GM19025 (cell line): ENCODE data around the gene AZIN2.
A peak's percentile ranks its signal among the peaks of the same experiment; 100 is the strongest.
"Not testable (repeated sequence)": the region's sequence is repeated elsewhere in the genome, so short reads cannot be mapped to it uniquely, and the experiment has no call there.

Experiments used
- ATAC-seq: cut with Tn5 transposase; IDR thresholded peaks from one replicate; pipeline ENCODE4 v1.9.1; 2021; ENCODE audit warnings: mild to moderate bottlenecking, low read depth, moderate library complexity; ENCODE audit not compliant: unreplicated experiment

Gene AZIN2

GRCh38 chr1:33092438-33092837 is 11.5 kb downstream of the AZIN2 start:
- no peak for ATAC-seq

GRCh38 chr1:33093004-33093403 is 12.1 kb downstream of the AZIN2 start:
- ATAC-seq = no peak

DNA sequence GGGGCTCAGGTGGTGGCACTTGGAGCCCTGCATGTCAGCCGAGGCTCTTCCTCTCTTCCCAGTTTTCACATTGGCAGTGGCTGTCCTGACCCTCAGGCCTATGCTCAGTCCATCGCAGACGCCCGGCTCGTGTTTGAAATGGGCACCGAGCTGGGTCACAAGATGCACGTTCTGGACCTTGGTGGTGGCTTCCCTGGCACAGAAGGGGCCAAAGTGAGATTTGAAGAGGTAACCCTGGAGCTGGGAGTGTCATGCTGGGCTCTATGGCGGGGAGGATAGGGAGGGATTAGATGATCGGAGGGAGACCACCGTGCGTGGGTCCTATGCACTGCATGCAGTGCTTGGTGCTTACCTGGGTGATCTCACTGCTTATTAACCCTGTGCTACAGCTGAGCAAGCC is 13.5 kb downstream of the AZIN2 start:
- no peak for ATAC-seq

DNA sequence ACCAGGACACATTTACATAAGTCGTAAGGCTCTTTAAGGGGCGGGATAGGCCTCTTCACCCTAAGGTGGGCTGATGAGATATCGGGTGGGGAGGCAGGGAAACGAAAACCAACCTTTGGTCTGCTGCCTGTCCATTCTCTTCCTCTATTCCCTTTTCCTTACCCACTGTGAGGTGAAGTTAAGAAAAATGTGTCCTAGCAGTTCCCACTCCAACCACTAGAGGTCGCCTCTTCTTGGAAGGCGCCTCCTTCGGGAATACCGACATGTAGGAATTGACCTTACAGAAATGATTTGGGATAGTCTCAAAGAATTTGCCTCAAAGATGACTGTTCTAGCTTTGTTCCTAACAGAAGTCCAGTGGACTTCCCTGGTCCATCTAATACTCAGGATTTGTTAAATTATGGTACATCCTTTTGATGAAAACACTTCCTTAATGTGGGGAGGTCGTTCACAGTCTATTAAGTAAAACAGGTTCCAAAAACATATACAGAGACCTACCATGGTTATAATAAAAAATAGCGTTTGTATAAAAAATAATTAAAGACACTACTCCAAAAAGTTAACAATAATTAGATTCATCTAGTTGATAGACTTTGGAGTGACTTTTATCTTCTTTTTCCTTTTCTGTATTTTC is 14.1 kb downstream of the AZIN2 start:
- no peak for ATAC-seq

DNA sequence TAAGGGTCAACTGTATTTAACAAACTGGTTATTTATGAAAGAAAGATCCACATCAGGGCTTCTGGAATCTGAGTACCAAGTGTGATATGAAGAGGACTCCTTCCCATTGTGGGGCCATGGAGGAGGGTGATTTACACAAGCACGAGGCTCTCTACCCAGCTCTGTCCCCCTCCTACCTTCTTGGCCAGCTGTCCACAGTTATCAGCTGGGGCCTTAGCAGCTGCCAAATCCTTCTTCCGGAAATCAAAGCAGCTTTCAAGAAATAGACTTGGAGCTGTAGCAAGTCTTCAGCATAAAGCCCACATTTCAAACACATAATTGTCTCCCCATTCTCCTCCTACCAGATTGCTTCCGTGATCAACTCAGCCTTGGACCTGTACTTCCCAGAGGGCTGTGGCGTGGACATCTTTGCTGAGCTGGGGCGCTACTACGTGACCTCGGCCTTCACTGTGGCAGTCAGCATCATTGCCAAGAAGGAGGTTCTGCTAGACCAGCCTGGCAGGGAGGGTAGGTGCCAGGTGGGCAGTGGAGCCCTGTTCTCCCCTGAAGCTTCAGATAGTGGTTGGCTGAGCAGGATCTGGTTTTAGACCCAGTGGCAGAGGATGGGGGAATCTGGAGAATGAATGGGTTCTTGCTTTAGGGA is 15.5 kb downstream of the AZIN2 start:
- no peak for ATAC-seq

- ATAC-seq = no peak
Measured at GRCh38 chr1:33097137-33097611, 16.2 kb downstream of the AZIN2 start.

GRCh38 chr1:33097762-33098161 is 16.8 kb downstream of the AZIN2 start:
- no peak for ATAC-seq

DNA sequence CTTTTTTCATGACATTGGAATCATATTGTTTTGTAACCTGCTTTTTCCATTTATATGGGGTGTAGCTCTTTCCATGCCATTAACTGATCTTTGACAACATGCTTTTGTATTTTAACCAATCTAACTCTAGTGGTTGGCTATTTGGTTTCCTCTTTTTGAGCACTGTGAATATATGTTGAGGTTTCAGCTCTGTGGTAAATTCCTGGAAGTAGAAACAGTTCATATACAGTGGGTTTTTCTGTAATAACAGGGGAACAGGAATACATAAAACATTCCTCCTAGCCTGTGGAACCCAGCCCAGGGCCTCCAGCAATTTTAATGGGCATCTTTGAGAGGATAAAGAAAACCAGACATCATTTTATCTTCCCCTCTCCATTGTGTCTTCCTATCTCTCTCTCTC is 17.4 kb downstream of the AZIN2 start:
- no peak for ATAC-seq

DNA sequence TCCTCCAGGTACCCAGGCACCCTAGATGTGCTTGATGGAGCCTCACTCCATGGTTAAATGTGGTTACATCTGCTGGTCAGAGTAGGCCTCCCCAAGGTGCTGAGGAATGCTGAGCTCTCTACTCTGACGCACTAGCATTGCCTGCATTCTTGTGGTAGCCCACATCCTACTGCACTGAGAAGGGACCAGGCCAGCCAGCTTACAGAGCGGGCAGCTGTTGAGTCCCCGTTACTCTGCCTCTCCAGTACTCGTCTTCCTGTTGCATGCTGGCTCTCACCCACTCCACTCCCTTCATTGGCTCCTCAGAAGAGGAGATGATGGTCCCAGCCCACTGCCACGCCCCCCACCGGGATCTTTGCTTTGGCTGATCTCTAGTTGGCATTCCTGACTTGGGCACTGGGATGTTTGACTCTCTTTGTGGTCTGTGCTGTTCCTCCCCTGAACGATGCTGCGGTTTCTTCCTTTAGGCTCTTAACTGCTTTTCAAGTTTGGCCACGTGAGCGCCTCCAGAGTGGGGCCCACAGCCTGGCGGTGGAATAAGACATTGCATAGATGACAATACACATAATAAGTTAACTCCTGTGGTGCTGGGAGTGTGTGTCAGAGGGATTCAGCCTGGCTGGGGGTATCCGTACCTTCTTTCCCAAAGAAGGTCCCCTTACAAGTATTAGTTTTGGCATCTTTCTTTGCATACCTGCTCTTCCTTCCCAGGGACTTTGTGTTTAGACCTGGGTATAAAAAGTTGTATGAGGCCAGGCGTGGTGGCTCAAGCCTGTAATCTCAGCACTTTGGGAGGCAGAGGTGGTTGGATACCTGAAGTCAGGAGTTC is 18.6 kb downstream of the AZIN2 start:
- ATAC-seq = peak; percentile 64

DNA sequence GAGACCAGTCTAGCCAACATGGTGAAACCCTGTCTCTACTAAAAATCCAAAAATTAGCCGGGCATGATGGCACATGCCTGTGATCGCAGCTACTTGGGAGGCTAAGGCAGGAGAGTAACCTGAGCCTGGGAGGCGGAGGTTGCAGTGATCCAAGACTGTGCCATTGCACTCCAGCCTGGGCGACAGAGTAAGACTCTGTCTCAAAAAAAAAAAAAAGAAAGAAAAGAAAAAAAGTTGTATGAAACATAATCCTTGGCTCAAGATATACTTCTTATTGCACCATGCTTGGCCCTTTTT is 19.1 kb downstream of the AZIN2 start:
- ATAC-seq = not testable (repeated sequence)

DNA sequence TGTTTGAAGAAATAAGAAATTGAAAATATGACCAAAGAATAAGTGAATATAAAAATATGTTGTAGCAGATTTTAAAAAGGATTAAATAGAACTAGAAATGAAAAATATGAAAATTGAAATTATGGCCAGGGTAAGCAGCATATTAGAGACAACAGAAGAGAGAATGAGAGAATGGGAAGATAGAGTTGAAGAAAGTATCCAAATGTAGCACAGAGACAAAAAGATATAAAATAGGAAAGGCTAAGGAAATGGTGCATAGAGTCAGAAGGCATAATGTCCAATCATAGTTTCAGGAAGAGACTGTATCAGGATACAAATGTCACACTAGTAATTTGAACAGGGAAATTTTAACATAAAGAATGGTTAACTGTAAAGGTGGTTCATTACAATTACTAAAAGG is 29.5 kb downstream of the AZIN2 start:
- ATAC-seq = no peak

GRCh38 chr1:33111965-33112364 is 31.0 kb downstream of the AZIN2 start:
- no peak for ATAC-seq

GRCh38 chr1:33117440-33118085 is 36.6 kb downstream of the AZIN2 start:
- no peak for ATAC-seq

DNA sequence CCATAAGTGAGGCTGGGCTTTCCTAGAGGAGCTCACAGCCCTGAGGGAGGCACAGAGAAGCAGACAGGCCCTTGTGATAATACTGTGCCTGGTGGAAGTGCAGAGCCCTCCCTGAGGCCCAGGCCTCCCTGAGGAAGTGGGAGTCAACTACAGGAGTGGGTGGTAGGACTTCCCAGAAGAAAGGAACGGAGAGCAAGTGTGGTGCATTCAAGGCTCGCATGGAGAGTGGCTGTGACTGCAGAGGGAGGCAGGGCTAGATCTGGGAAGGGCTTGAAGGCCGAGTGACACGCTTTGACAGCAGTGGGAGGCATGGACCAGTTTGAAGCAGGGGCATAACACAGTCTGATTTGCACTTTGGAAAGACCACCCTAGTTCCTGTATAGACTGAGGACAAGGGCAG is 37.3 kb downstream of the AZIN2 start:
- ATAC-seq = no peak

DNA sequence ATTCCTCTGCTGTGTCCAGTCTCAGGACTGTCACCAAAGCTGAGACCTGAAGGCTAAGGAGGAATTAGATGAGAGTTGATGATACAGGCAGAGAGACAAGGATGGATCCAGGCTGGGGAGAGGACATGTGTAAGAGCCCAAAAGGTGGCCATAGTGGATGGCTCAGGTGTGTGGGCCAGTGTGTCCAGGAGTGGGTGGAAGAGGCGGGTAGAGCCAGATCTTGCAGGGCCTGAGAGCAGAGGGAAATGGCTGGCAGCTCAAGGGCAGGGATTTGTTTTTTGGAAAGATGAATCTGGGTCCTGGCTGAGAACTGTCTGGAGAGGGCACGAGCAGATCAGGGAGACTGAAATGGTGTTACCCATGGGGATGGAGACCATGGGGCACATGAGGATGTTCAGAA is 38.1 kb downstream of the AZIN2 start:
- no peak for ATAC-seq

DNA sequence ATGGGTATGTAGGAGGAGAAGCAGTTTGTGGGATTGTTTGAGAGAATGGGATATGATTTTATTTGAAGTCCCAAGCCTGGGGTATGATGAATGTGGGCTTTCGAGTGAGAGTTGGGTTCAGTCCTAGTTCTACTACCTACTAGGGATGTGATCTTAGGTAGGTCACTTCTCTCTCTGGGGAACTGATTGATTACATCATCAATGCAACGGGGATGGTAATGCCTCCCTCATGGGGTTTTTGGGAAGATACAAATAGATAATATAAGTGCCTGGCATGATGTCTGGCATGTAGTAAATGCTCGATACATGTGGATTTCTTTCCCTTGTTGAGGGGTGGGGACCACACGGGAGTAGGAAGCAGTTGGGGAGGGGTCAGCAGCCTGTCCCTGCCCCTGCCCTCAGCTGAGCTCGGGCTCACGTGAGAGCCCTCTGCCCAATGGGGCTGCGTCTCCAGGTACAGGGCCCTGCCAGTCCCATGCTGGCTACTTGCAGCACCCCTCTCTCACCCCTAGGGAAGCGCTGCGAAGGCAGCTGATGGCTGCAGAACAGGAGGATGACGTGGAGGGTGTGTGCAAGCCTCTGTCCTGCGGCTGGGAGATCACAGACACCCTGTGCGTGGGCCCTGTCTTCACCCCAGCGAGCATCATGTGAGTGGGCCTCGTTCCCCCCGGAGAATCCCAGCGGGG is 38.7 kb downstream of the AZIN2 start:
- ATAC-seq = no peak

GRCh38 chr1:33120436-33121231 is 39.7 kb downstream of the AZIN2 start:
- ATAC-seq = no peak

DNA sequence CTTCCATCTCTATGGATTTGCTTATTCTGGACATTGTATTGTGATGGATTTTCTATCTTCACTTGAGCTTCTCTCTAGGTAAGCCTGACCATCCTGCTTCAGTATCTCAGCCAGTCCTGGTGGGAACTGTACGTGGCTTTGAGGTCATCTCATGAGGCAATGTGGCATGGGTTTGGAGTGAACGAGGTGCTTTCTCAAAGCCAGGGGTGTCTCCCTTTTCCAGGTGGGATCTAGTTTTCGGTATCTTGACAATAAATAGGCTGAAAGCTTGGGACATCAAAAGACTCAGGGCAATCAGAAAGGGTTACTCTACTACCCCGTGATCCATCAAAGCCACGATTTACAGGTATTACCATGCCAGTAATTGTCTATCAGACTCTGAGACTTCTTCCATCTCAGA is 40.8 kb downstream of the AZIN2 start:
- no peak for ATAC-seq

GRCh38 chr1:33122483-33123178 is 41.7 kb downstream of the AZIN2 start:
- no peak for ATAC-seq
